ENCODE measurements around the gene SERPINI1.

- TF ChIP-seq CTCF (conservative IDR thresholded peaks at IDR 0.05; ENCODE audit: low read length): no peak
- 0 out of 2 replicates have a peak, but pooled peaks have one; percentile 14 for TF ChIP-seq EZH2phosphoT487 (IDR thresholded peaks at IDR 0.05; ENCODE audit: borderline replicate concordance)
Measured at GRCh38 chr3:167691366-167691765, 44.2 kb upstream of the SERPINI1 start.
